H1 (cell line): ENCODE data around the gene GAGE12J.

Experiments
- GABPA ChIP-seq: IDR thresholded peaks from 2 replicates; pipeline ENCODE4 v1.6.1; 2011; ENCODE audit warnings: mild to moderate bottlenecking, low read length, moderate library complexity, borderline replicate concordance; ENCODE audit not compliant: insufficient read depth
- POLR2A ChIP-seq, 2 experiments: IDR thresholded peaks; 1 replicate in 1 of 2; 2 replicates in 1 of 2; pipeline ENCODE4 v1.6.1; 2011; ENCODE audit warnings: low read depth in 2 of 2, low read length in 2 of 2, mild to moderate bottlenecking in 2 of 2; ENCODE audit errors: control extremely low read depth in 1 of 2
- TF ChIP-seq, protein P1 (sequence below): IDR thresholded peaks from 2 replicates; pipeline ENCODE4 v1.6.1; 2012; ENCODE audit warnings: inconsistent platforms

DNA sequence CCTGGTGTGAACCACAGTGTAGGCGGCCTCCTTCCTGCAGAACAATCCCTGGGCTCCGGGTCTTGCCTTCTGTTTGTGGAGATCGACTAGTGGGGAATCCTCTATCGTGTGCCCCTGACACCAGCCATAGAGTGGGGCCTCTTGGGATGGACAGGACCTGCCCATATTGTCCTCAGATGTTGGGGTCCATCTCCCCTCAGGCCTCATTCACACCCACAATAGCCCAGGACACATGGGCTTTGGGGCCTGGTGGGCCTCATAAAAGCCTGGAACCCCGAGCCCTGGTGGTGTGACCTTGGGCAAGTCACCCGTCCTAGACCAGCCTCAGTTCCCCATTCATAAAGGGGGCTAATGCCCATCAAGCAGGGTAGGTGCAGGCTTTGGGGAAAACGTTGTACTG is 31.6 kb upstream of the GAGE12J start:
- TF ChIP-seq, protein P1, sequence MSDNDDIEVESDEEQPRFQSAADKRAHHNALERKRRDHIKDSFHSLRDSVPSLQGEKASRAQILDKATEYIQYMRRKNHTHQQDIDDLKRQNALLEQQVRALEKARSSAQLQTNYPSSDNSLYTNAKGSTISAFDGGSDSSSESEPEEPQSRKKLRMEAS, result no peak
- TF ChIP-seq POLR2A (IDR thresholded peaks at IDR 0.05; ENCODE audit: control extremely low read depth in 1 of 2, low read depth in 2 of 2, low read length in 2 of 2) (no peak), GABPA (no peak)
